GM21737 (cell line): ENCODE data around the gene SS18.

Source experiments
- ATAC-seq: cut with Tn5 transposase; IDR thresholded peaks from one replicate; pipeline ENCODE4 v1.9.1; 2021; ENCODE audit warnings: mild to moderate bottlenecking, moderate library complexity; ENCODE audit not compliant: unreplicated experiment

SS18 gene

DNA sequence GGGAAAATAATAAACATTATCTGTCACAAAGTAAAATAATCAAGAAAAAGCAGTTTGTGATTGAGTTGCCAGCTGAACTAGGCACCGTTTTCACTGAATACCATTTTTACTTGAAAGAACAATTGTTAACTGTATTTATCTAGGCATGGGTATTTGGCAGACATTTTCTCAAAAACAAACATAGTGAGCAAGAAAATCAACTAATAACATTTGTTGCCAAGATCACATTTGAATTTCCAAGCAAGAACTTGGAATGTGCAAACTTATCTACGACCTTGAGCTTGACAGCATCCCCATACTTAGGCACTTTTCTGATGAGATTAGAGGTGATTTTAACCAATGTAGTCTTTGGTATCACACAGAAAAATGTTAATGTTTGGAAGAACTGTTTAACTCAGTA is 16.7 kb downstream of the SS18 start:
- ATAC-seq: no peak

DNA sequence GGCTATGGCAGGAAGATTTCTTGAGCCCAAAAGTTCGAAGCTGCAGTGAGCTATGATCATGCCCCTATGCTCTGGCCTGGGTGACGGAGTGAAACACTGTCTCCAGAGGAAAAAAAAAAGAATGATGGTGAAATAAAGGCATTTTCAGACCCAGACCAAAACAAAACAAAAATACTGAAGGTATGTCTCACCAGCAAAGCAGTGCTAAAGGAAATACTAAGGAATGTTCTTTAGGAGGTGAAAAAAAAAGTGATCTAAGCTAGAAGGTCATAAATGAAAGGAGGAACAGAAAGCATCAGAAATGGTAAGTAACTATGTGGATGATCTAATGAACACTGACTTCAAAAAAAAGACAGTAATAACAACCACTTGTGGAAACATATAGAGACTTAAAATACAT is 18.7 kb downstream of the SS18 start:
- ATAC-seq: no peak

DNA sequence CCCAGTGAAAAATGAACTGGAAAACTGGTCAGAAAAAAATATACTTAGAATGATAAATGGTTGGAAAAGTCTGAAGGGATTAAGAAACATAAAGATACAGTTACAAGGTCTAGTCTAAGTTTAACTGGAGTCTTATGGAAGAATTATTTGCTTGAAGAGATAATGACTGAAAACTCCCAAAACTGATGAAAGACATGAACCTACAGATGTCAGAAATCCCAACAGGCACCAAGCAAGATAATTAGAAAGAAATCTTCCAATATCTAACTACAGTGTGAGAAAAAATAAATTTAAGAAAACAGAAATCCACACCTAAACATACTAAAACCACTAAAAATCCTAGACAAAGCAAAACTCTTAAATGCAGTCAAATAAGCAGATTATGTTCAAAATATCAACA is 19.4 kb downstream of the SS18 start:
- ATAC-seq: no peak

GRCh38 chr18:26059357-26059756 is 31.1 kb downstream of the SS18 start:
- no peak for ATAC-seq

DNA sequence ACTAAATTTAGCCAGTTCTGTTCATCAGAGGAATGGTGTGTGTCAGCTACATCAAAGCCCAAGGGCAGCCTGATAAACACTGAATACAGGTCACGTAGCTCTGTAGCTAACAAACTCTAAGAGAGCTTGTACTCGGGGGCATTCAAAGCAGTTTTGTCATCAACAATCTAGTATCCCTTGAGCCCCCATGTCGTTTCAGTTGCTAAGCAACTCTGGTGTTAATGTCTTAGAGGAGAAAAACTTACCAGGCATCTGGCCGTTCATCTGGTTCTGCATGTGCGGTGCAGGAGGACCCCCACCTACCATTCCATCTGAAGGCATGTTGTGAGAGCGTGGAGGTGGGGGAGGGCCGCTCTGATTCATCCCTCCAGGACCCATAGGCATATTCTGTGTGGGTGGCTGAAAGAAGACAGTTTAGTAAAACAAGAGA is 33.1 kb downstream of the SS18 start:
- no peak for ATAC-seq

- ATAC-seq: no peak
Observed at GRCh38 chr18:26056291-26056690, 34.1 kb downstream of the SS18 start.

GRCh38 chr18:26052505-26052904 is 37.9 kb downstream of the SS18 start:
- no peak for ATAC-seq

DNA sequence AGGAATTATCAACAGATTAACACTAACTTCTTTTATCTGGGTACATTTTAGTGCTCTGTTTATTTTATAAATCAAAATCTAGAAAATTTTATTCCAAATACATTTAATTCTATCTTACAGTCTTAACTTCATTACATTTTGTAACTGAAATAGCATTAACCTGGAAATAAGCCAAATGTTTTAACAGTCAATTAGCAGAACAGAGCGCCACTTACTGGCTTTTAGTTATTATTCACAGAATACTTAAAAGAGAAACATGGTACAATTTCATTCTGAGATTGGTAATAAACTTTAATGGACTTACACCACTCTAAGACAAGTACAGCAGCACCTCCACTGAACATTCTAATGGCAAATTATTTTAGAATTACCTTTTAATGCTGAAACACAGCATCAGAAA is 38.6 kb downstream of the SS18 start:
- ATAC-seq: no peak

GRCh38 chr18:26046419-26047077 is 43.9 kb downstream of the SS18 start:
- ATAC-seq: no peak

- no peak for ATAC-seq
Observed at GRCh38 chr18:26044807-26045206, 45.6 kb downstream of the SS18 start.

DNA sequence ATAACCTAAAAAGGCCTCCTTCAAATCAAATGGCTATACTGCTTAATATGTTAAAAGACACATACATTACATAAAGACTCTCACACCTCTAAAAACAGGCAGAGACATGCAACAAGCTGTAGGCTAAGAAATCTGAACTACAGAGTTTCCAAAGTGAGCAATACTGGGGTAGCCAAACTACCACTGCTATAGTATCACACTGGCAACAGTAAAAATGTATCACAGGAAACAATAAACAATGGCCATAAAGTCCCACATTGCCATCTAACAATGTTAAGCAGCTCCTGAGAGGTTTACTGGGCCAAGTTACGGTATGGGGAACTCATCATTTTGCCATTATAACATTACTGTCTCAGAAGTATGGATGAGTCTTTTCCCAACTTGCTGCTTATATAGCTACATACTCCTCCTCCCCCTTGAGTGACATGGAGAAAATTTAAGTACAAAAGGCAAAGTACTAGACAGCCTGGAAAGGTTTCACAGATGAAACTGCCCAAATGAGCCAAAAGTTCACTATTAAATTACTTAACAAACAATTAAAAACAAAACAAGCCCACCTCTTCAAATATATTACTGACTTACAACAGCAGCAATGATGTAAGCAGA is 50.3 kb downstream of the SS18 start:
- no peak for ATAC-seq

DNA sequence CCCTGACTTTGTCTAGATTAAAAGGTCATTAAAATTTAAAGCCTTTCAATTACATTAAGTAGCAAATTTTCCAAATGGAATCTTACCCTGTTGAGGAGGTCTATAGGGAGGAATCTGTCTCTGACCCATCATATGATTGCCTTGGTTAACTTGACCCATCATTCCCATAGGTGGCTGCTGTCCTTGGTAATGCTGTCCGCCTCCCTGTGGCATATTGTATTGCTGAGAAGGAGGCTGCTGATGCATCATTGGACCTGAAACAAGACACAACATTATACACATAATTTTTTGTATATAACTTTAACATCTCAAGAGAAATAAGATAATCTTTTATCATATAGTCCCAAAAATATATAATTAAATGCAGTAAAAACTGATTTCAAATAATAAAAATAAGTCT is 51.2 kb downstream of the SS18 start:
- no peak for ATAC-seq

DNA sequence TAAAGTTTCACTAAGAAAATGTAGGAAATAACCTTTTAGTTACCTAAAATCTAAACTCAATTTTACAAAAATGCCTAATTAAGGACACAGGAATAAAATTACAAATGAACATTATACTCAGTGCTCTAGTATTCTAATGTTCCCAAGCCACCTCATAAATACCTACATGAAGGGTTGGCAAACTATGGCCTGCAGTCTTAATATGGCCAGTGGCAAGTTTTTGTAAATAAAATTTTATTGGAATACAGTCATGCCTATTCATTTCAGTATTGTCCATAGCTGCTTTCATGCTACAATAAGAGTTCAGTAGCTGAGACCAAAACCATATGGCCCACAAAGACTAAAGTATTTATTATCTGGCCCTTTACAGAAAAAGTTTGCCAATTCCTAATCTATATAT is 53.8 kb downstream of the SS18 start:
- ATAC-seq: no peak

DNA sequence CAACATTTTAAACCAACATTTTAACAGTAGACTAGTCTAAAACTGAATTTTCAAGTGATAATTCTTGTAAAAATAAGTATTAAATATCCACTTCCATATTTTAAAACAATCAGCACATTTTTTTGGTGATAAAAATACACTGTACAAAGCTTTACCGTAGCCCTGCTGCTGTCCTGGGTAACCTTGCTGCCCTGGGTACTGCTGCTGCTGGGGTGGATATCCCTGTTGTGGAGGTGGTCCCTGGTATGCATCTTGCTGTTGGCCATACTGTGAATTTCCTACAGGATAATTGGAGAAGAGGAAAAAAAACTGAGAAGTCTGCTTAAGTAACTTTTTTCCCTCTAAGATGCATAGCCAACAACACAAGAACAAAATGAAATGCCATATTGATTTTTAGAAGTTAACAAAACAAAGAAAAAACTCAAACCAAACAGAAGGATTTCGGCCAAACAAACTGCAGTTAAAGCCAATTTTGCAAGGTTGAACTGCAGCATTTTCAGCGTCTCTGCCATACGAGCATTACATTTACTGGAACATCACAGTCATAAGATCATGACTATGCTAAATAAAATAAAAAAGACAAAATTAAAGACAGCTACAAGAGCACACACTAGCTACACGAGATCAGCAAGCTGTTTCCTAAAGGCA is 55.4 kb downstream of the SS18 start:
- ATAC-seq: no peak

- no peak for ATAC-seq
Observed at GRCh38 chr18:26022585-26022984, 67.8 kb downstream of the SS18 start.

DNA sequence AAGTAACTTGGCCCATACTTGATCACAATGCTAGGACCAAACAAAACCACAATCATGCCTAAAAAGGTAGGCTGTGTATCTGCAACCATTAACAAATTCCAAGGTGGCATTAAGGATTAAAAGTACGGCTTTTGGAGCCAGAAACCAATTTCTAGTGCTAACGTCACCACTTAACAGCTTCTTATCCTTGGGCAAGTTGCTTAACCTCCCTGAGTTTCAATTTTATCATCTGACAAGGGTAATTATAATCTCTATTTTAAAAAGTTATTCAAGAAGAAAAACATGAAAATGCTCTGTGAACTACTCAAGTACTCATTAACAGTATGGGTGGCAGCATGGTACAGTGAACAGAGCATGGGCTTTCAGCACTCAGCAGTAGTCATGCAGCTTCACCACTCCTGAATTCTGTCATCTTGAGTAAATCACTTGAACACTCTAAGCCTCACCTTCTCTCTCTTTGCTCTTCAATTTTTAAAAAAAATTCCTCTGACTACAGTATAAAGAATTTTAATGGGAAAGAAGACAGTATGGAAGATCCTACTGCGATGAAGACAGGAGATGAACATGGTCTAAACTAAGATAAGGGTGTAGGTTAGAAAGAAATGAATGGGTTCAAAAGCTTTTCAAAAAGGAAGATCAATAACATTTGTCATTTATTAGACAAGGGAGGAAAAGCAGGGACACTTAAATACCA is 69.2 kb downstream of the SS18 start:
- no peak for ATAC-seq

GRCh38 chr18:26017929-26018328 is 72.5 kb downstream of the SS18 start:
- no peak for ATAC-seq

DNA sequence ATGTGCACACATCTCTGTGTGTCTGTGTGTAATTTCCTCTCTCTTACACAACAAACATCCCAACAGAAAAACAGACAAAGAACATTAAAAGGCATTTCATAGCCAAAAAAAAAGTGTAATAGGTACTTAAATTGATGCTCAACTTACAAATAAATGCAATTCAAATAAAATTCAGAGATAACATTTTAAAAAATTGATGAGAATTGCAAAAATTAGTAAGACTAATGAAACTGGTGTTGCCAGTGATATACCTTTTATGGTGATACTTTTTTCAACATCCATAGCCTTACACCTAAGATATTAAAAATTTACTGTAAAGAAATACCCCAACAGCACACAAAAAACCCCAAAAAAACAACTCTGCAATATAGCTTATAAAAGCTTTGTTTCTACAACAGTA is 76.0 kb downstream of the SS18 start:
- no peak for ATAC-seq

DNA sequence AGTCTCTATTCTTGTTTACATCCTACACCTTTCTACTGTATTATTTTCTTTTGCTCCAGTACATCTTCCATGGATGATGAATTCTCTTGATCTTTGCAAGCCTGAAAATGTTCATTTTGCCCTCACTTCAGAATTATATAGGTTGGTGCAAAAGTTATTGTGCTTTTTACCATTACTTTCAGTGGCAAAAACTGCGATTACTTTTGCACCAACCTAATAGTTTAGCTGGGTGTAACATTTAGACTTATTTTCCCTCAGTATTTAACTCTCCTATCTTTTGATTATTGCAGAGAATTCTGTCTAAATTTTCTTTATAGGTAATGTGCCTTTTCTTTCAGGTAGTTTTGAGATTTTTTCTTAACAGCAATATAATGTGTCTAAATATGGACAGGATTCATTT is 81.8 kb downstream of the SS18 start:
- no peak for ATAC-seq

- ATAC-seq: no peak
Observed at GRCh38 chr18:26008096-26008495, 82.3 kb downstream of the SS18 start.

DNA sequence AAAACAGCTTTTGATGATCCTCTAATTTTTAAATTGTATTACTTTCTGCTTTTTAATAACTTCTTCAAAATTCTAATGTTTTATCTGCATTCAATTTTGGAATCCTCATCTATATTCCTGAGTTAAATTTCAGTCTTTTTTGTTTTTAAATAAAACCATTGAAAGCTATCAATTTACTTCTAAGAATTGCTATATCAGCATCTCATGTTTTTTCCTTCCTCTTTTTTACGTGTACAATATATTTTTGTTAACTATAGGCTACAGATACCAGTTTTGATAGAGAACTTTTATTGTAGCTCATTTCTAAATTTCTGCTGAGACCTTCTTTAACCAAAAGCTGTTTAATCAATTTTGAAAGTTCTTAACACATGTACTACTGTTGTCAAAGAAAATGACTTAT is 84.5 kb downstream of the SS18 start:
- ATAC-seq: no peak

DNA sequence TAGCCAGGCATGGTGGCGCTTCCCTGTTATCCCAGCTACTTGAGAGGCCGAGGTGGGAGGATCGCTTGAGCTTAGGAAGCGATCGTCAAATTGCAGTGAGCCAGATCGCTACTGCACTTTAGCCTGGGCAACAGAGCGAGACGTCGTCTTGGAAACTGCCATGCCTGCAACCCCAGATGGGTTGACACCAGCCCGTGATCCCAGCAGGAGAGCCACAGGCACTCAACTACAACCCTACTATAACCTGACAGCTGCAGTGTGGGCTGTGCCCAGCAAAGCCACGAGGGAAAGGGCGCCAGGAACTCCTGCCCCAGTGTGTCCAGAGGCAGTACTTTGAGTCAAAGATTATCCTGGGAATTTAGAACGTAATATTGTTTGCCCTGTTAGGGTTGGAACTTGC is 85.6 kb downstream of the SS18 start:
- no peak for ATAC-seq
